Right lobe of liver (tissue), 4 donors: ENCODE results near the gene NUMB.

Experiments used
- POLR2A ChIP-seq: fragments of 450-650 bp; IDR thresholded peaks from one replicate; pipeline ENCODE4 v1.6.1; 2017; ENCODE audit warnings: antibody characterized with exemption, mild to moderate bottlenecking
- TF ChIP-seq, protein P1 (sequence below), 4 donors: fragments of 200-600 bp in 3 of 4; fragments of 450-650 bp in 1 of 4; IDR thresholded peaks; one replicate each; pipeline versions ENCODE4 v1.5.1 to v1.8.0; 2016 to 2022; ENCODE audit warnings: antibody characterized with exemption in 4 of 4, mild to moderate bottlenecking in 2 of 4
- donor health status: DM: no; HTN: no; CAD: no.
- donor health status: DM: no; HTN: no; CAD: no.
- donor health status: DM: no; HTN: yes; CAD: no.

GRCh38 chr14:73324533-73324932, 133.8 kb downstream of the NUMB start:
- TF ChIP-seq, protein P1, sequence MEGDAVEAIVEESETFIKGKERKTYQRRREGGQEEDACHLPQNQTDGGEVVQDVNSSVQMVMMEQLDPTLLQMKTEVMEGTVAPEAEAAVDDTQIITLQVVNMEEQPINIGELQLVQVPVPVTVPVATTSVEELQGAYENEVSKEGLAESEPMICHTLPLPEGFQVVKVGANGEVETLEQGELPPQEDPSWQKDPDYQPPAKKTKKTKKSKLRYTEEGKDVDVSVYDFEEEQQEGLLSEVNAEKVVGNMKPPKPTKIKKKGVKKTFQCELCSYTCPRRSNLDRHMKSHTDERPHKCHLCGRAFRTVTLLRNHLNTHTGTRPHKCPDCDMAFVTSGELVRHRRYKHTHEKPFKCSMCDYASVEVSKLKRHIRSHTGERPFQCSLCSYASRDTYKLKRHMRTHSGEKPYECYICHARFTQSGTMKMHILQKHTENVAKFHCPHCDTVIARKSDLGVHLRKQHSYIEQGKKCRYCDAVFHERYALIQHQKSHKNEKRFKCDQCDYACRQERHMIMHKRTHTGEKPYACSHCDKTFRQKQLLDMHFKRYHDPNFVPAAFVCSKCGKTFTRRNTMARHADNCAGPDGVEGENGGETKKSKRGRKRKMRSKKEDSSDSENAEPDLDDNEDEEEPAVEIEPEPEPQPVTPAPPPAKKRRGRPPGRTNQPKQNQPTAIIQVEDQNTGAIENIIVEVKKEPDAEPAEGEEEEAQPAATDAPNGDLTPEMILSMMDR (IDR thresholded peaks at IDR 0.05), result no peak
- no peak for TF ChIP-seq POLR2A
